Umbilical cord (tissue), 2 donors: Measurements from ENCODE around the gene ZNF83. TPM values are rescaled to one million over a fixed set of nuclear protein-coding genes. Genes with fewer than 3 reads are reported as not detected.
"Not testable (repeated sequence)": the region's sequence is repeated elsewhere in the genome, so short reads cannot be mapped to it uniquely, and the experiment has no call there.

ENCODE experiments used
- DNase-seq: peaks from one replicate; pipeline ENCODE4 v3.0.0-alpha.2; 2015; ENCODE audit warnings: low spot score
- total RNA-seq: library from RNA; depleted of rRNA; stranded (reverse); fragments of >200 nt; gene quantifications from one replicate; pipeline ENCODE4 v1.2.3, GENCODE V29; 2014; ENCODE audit warnings: low replicate concordance; ENCODE audit not compliant: insufficient read depth

The ZNF83 gene
- 40.7 TPM for total RNA-seq

DNA sequence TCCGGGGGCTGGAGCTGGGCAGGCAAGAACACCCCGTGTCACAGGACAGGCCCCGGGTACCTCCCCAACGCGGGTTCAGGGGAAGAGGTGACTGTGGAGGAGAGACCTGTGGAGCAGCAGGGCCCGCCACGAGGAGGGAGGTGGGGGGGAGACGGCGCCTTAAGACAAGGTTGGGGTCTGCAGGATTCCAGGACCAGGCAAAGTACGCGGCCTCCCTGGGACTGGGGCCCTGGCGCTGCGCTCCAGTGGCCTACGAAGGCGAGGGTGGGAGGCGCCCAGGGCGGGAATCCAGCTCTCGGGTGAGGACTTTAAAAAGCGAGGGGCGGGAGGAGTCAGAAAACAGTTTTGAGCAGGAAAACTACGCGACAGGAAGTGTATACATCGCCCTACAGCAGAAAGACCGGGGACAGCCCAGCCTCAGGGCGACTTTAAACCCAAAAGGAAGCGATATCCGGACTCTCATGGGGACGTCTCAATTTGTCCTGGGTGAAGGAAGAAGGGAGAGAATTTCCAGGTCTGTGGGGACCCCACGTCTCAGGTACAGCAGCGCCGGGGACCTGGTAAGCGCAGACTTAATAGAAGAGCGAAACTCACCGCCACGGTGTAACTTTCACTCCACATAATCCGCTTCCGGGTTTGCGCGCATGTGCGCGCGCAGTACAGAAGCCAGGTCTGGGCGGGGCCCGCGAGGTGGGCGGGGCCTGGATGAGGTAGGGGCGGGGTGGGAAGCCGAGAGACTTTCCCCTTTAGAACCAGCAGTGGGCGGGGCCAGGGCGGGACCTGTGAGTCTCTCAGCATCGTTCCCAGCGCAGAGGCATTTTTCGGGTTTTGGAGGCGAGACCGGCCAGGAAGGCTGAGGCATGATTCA, at the start of gene ZNF83:
Gene ZNF83, minus strand, starts transcription at position 638 of the 868 bp plus-strand sequence.
- peak; percentile 98 for DNase-seq

- DNase-seq = no peak
These were observed 49.5 kb upstream of the ZNF83 start for GRCh38 chr19:52687684-52688083.

GRCh38 chr19:52685811-52686210, 47.7 kb upstream of the ZNF83 start:
- DNase-seq = no peak

DNA sequence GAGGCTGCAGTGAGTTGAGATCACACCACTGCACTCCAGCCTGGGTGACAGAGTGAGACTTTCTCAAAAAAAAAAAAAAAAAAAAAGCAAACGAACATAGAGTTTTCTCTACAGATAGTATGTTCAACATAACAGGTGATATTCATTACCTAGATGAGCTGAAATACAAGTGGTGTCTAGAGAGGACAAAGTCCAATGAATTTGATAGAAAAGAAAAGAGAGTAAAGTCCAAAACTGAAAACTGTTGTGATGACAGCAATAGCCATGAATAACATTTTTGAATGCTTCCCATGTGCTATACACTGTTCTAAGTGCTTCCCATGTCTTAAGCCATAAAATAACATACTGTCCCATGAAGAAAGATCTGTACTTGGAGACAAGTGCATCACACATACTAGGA, 43.1 kb upstream of the ZNF83 start:
- DNase-seq = not testable (repeated sequence)

- no peak for DNase-seq
These were observed 41.4 kb upstream of the ZNF83 start for GRCh38 chr19:52679598-52679997.

DNA sequence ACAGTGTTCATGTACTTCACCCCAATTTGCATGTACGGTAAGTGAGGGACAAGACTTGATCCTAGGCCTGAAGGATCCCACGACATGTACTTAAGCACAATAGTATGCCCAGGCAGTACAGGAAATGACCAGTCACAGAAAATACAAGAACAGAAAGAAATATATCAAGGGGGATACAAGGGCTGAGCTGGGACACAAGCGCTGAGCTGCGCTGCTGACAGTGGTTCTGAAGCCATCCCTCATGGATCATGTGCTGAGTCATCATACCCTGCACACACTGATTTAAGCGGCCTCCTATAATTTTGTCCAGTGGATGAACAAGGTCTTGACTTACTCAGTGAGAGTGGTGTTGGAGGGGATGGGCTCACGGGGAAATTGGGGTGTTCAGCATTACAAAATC, 37.1 kb upstream of the ZNF83 start:
- DNase-seq = not testable (repeated sequence)

- no peak for DNase-seq
These were observed 34.9 kb upstream of the ZNF83 start for GRCh38 chr19:52673014-52673413.

- DNase-seq = no peak
These were observed 31.9 kb upstream of the ZNF83 start for GRCh38 chr19:52670046-52670445.

DNA sequence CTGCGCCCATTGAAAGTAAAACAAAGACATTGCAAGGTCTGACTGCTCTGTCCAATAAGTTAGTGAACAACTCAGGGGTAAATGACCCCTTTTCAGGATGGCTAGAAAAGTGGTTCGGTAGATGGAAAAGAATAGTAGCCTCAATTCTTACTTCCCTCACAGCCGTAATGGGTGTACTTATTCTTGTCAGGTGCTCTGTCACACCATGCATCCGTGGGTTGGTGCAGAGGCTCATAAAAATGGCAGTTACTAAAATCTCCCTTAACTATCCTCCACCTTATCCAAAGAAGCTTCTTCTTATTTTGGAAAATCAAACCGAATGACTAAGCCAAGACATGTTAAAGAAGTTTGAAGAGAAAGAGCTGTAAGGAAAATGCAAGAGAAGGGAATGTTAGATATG, 31.4 kb upstream of the ZNF83 start:
- DNase-seq = no peak

DNA sequence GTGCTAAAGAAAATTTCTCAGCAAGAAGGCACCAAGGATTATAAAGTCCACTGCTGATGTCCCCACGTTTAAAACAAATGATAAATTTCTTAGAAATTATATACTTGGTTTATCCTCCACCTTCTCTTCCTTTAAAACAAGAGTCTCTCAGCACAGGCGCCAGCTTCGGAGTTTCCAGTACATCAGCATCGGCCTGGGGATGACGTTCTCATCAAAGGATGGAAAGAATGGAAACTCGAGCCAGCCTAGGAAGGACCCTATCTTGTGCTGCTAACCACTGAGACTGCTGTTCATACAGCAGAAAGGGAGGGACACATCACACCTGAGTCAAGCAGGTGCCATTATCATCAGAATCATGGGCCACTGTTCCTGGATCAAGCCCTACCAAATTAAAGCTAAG, 29.8 kb upstream of the ZNF83 start:
- DNase-seq = no peak

- DNase-seq = no peak
These were observed 28.4 kb upstream of the ZNF83 start for GRCh38 chr19:52666506-52666905.

DNA sequence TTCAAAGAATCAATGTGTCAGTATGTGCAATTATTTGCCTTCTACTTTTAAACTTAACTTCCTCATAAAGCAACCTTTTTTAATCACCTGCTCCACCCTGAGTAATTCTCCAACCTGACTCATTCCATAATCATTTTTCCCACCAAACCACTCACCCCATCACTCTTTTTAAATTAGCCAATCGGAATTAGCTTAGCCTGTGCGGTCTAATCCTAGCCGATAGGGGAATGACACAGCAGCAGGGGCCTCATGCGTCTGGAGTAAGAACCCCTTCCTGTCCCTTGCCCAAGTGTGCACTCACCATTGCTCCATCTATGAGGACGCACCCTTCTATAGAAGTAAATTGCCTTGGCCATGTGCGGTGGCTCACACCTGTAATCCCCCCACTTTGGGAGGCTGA, 27.4 kb upstream of the ZNF83 start:
- DNase-seq = no peak

DNA sequence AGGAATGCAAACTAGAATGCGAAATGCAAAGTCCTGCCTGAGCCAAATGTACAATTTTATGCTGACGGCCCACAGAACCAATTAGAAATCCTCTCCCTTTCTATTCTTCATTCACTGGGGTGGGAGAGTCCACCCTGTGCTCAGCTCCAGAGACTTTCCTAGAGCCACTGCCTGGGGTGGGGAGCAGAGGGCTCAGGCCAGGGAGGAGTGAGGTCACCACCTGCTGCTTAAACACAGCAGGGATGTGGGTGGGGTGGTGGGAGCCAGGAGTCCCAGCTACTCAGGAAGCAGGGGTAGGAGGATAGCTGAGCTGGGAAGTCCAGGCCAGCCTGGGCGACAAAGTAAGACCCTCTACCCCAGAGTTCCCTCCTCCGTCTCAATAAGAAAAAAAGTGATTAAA, 26.9 kb upstream of the ZNF83 start:
- DNase-seq = no peak

GRCh38 chr19:52664461-52664860, 26.3 kb upstream of the ZNF83 start:
- DNase-seq = no peak

DNA sequence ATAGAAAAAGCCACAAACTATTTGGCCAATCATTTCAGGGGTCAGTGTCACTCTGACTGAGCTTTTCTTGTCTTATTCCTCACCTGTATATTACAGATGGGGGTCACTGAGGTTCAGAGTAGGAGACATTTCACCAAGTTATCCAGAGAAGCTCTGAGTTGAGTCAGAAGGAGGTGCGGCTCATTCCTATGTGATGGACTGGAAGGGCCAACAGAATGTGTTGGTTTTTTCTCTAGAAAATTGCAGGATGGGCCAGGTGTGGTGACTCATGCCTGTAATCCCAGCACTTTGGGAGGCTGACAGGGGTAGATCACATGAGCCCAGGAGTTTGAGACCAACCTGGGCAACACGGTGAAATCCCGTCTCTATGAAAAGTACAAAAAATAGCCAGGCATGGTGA, 24.5 kb upstream of the ZNF83 start:
- no peak for DNase-seq

DNA sequence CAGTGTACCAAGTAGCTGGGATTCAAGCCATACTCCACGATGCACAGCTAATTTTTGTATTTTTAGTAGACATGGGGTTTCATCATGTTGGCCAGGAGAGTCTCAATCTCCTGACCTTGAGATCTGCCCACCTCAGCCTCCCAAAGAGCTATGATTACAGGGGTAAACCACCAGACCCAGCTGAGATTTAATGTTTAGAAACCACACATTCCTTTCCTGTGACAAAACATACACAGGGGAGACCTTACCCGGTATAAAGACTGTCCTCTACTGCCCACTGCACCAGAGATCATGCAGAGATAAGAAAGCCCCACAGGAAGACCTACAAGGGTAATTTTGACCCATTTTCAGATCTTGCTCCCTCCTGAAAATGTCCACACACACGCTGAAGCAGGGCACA, 22.8 kb upstream of the ZNF83 start:
- no peak for DNase-seq

DNA sequence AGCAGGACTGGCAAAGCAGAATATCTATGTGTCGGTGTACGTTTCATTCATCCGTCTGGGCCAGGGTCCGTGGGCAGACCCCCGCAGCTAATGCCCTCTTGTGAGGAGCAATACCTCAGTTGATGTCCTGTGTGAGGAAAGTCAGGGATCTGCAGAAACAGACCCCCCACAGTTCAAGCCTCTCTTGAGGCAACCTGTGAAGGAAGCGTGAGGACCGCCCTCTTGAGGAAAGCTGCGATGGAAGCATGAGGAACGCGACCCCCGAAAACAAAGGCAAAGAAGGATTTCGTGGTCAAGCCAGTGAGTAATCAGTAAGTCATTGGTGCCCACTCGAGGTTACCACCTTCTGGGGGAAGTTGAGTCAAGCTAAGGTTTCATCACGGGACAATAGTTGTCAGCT, 20.9 kb upstream of the ZNF83 start:
- no peak for DNase-seq

DNA sequence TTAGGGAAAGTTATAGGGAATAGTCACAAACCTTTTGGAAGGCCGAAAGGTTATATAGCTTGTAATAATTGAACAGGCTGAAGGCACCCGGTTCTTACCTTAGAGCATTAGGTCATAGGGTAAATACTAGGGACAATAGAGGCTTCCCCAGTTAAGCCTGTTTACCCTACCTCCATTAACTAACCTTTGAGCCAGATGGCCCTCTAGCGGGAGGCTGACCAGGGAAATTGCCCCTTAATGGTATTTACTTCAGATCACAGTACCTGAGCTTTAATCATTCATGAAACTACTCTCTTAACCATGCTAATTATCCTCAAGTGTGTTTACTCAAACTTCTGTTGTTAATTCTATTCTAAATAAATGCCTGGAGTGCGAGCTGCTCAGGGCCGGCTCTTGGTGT, 20.4 kb upstream of the ZNF83 start:
- DNase-seq = no peak

DNA sequence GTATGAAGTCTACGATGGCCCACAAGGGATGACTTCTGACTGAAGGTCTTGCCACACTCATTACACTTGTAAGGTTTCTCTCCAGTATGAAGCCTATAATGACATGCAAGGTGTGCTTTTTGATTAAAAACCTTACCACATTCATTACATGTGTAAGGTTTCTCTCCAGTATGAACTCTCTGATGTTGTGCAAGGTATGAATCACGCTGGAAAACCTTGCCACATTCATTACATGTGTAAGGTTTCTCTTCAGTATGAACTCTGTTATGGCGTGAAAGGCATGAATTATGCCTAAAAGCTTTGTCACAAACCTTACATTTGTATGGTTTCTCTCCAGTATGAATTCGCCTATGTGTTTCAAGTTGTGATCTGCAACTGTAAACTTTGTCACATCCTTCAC, 15.0 kb upstream of the ZNF83 start:
- DNase-seq = no peak

- no peak for DNase-seq
These were observed 13.8 kb upstream of the ZNF83 start for GRCh38 chr19:52651956-52652355.

GRCh38 chr19:52648336-52649016, 10.3 kb upstream of the ZNF83 start:
- DNase-seq = peak; percentile 23

- no peak for DNase-seq
These were observed 8.5 kb upstream of the ZNF83 start for GRCh38 chr19:52646571-52647217.

- no peak for DNase-seq
These were observed 2.8 kb upstream of the ZNF83 start for GRCh38 chr19:52640916-52641315.
